Vagina (tissue), 2 donors: ENCODE data around the gene SPTBN1.

Source experiments
- POLR2A ChIP-seq, 2 donors: fragments of 450-650 bp; IDR thresholded peaks; one replicate each; pipeline ENCODE4 v1.6.1; 2017; ENCODE audit warnings: antibody characterized with exemption in 2 of 2, mild to moderate bottlenecking in 2 of 2, moderate library complexity in 2 of 2
- POLR2AphosphoS5 ChIP-seq, 2 donors: sonication (generic); formaldehyde crosslinking; IDR thresholded peaks; one replicate each; pipeline ENCODE4 v1.9.0; 2017; ENCODE audit warnings: antibody characterized with exemption in 2 of 2, mild to moderate bottlenecking in 2 of 2, low read depth in 1 of 2; ENCODE audit not compliant: insufficient read depth in 1 of 2
- TF ChIP-seq, protein P1 (sequence below), 3 experiments: fragments of 450-650 bp in 2 of 3; fragments of 200-600 bp in 1 of 3; sonication (generic) in 1 of 3; IDR thresholded peaks; one replicate each; pipeline ENCODE4 v1.5.1; 2017 to 2019; ENCODE audit warnings: antibody characterized with exemption in 3 of 3, mild to moderate bottlenecking in 2 of 3, moderate library complexity in 2 of 3

GRCh38 chr2:54638774-54639187 is 182.7 kb downstream of the SPTBN1 start:
- no peak for TF ChIP-seq POLR2AphosphoS5 (IDR thresholded peaks at IDR 0.05; ENCODE audit: insufficient read depth in 1 of 2, low read depth in 1 of 2)
- TF ChIP-seq, protein P1, sequence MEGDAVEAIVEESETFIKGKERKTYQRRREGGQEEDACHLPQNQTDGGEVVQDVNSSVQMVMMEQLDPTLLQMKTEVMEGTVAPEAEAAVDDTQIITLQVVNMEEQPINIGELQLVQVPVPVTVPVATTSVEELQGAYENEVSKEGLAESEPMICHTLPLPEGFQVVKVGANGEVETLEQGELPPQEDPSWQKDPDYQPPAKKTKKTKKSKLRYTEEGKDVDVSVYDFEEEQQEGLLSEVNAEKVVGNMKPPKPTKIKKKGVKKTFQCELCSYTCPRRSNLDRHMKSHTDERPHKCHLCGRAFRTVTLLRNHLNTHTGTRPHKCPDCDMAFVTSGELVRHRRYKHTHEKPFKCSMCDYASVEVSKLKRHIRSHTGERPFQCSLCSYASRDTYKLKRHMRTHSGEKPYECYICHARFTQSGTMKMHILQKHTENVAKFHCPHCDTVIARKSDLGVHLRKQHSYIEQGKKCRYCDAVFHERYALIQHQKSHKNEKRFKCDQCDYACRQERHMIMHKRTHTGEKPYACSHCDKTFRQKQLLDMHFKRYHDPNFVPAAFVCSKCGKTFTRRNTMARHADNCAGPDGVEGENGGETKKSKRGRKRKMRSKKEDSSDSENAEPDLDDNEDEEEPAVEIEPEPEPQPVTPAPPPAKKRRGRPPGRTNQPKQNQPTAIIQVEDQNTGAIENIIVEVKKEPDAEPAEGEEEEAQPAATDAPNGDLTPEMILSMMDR (IDR thresholded peaks at IDR 0.05), result no peak
- TF ChIP-seq POLR2A (IDR thresholded peaks at IDR 0.05), result no peak
